Measurements from ENCODE around the gene GAGE10. TPM values are rescaled to one million over a fixed set of nuclear protein-coding genes. Genes with fewer than 3 reads are reported as not detected.

GAGE10 gene
- total and polyA plus RNA-seq, 9 of the 15 experiments (the other 6 are each of a cell fraction or from before 2014, with no cell fraction given): 0.80 to 3.1 (median 0.96) TPM; not detected in 4

DNA sequence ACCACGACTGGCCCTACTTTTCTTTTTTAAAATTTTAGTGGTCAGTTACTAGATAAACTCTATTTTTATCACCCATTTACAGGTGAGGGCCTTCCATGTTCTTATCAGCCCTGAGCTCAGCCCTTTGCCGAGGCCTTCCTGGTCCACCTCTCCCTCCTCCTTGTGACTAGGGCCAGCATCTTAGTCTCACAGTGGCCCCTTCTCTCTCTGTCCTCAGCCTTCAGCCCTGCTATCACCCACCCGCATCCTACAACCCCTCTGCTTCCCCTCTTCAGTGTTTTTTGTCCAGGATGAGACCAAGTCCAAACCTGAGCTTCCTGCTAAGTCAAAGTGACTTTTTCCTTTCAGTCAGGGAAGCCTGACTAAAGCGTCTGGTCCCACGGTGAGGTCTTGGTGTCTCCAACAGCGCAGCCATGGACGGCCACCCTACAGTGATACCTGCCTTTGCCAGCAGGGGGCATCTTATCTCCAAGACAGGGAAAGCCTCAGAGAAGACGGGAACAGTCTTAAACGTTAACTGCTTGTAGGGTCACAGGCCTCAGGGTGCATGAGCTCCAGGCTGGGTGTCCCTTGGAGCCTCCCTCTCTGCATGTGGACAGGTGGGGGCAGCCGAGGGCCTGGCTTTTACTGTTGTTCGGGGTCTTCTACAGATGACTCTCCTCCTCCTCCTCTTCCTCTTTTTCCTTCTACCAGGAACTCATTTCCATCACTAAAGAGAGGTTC, 11.7 kb upstream of the GAGE10 start (continued):
- TF ChIP-seq PRDM10 (IDR thresholded peaks at IDR 0.05; ENCODE audit: partially characterized antibody): no peak
- 0 out of 4 replicates have a peak, but pooled peaks of 1 of the 2 experiments have one; percentile 19 for TF ChIP-seq NRF1 (conservative IDR thresholded peaks at IDR 0.05 in 1 of 2, IDR thresholded peaks at IDR 0.05 in 1 of 2)
- TF ChIP-seq GABPB2 (CRISPR knock-in tag; conservative IDR thresholded peaks at IDR 0.05): no peak
- no peak for TF ChIP-seq ZNF232 (CRISPR knock-in tag; IDR thresholded peaks at IDR 0.05)
- peak; percentile 58 to 85 for TF ChIP-seq RAD21 (CRISPR knock-in tag; conservative IDR thresholded peaks at IDR 0.05 in 1 of 2, IDR thresholded peaks at IDR 0.05 in 1 of 2)
- TF ChIP-seq RBM22 (IDR thresholded peaks at IDR 0.05; ENCODE audit: low read depth, low read length, poor library complexity, severe bottlenecking): no peak
- peak; percentile 56; the same call in 1 of the 2 replicates for TF ChIP-seq MTA3 (IDR thresholded peaks at IDR 0.05; ENCODE audit: borderline replicate concordance)
- TF ChIP-seq, protein P1, sequence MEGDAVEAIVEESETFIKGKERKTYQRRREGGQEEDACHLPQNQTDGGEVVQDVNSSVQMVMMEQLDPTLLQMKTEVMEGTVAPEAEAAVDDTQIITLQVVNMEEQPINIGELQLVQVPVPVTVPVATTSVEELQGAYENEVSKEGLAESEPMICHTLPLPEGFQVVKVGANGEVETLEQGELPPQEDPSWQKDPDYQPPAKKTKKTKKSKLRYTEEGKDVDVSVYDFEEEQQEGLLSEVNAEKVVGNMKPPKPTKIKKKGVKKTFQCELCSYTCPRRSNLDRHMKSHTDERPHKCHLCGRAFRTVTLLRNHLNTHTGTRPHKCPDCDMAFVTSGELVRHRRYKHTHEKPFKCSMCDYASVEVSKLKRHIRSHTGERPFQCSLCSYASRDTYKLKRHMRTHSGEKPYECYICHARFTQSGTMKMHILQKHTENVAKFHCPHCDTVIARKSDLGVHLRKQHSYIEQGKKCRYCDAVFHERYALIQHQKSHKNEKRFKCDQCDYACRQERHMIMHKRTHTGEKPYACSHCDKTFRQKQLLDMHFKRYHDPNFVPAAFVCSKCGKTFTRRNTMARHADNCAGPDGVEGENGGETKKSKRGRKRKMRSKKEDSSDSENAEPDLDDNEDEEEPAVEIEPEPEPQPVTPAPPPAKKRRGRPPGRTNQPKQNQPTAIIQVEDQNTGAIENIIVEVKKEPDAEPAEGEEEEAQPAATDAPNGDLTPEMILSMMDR (IDR thresholded peaks at IDR 0.05 in 2 of 3, conservative IDR thresholded peaks at IDR 0.05 in 1 of 3; ENCODE audit: insufficient read depth in 2 of 3, low read depth in 1 of 3, low read length in 3 of 3): peak; percentile 73 to 90 (median 76)
- no peak for TF ChIP-seq HEY1 (CRISPR knock-in tag; IDR thresholded peaks at IDR 0.05; ENCODE audit: borderline replicate concordance)
- no peak for TF ChIP-seq DMBX1 (CRISPR knock-in tag; IDR thresholded peaks at IDR 0.05; ENCODE audit: borderline replicate concordance)
- no peak for TF ChIP-seq ZC3H4 (CRISPR knock-in tag; IDR thresholded peaks at IDR 0.05; ENCODE audit: borderline replicate concordance)
- TF ChIP-seq ZNF449 (CRISPR knock-in tag; IDR thresholded peaks at IDR 0.05): no peak
- TF ChIP-seq, protein P2, sequence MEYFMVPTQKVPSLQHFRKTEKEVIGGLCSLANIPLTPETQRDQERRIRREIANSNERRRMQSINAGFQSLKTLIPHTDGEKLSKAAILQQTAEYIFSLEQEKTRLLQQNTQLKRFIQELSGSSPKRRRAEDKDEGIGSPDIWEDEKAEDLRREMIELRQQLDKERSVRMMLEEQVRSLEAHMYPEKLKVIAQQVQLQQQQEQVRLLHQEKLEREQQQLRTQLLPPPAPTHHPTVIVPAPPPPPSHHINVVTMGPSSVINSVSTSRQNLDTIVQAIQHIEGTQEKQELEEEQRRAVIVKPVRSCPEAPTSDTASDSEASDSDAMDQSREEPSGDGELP (CRISPR knock-in tag; IDR thresholded peaks at IDR 0.05; ENCODE audit: borderline replicate concordance): no peak
- no peak for TF ChIP-seq ELF1 (tag; IDR thresholded peaks at IDR 0.05)
- TF ChIP-seq SMARCC2 (IDR thresholded peaks at IDR 0.05; ENCODE audit: low read depth): no peak
- TF ChIP-seq PTRF (tag; IDR thresholded peaks at IDR 0.05): no peak
- no peak for TF ChIP-seq NEUROD1 (IDR thresholded peaks at IDR 0.05; ENCODE audit: borderline replicate concordance, low read depth, low read length, partially characterized antibody)
- TF ChIP-seq ATF1 (CRISPR knock-in tag; IDR thresholded peaks at IDR 0.05): no peak
- TF ChIP-seq ATF1 (tag; IDR thresholded peaks at IDR 0.05): no peak
- no peak for TF ChIP-seq SMAD3 (CRISPR knock-in tag; conservative IDR thresholded peaks at IDR 0.05)
